HepG2 (cell line): Measurements from ENCODE around the gene PRR14.

Experiments
- ELF4 ChIP-seq: sonication (generic); formaldehyde crosslinking; IDR thresholded peaks from 2 replicates; pipeline ENCODE4 v1.5.0; 2020; ENCODE audit warnings: missing genetic modification reagents, mild to moderate bottlenecking, moderate library complexity, borderline replicate concordance
- HDAC2 ChIP-seq: sonication (generic); formaldehyde crosslinking; IDR thresholded peaks from 2 replicates; pipeline ENCODE4 v1.4.0; 2020; ENCODE audit warnings: missing genetic modification reagents
- MEF2D ChIP-seq: sonication (generic); formaldehyde crosslinking; IDR thresholded peaks from 2 replicates; pipeline ENCODE4 v1.5.1; 2020; ENCODE audit warnings: mild to moderate bottlenecking, missing genetic modification reagents
- NONO ChIP-seq, 2 experiments: fragments of 450-650 bp in 1 of 2; sonication (generic) in 1 of 2; formaldehyde crosslinking in 1 of 2; IDR thresholded peaks in 1 of 2; conservative IDR thresholded peaks in 1 of 2; 2 replicates each; pipeline versions ENCODE4 v1.6.1 to v1.8.0; 2017 to 2022; ENCODE audit warnings: mild to moderate bottlenecking in 1 of 2, missing genetic modification reagents in 1 of 2, moderate library complexity in 1 of 2
- YY1 ChIP-seq: IDR thresholded peaks from 2 replicates; pipeline ENCODE4 v1.6.1; 2011; ENCODE audit warnings: low read length, low read depth, moderate library complexity, mild to moderate bottlenecking; ENCODE audit not compliant: insufficient read depth, insufficient replicate concordance
- ZNF264 ChIP-seq: sonication (generic); formaldehyde crosslinking; IDR thresholded peaks from 2 replicates; pipeline ENCODE4 v1.4.0; 2020; ENCODE audit warnings: missing genetic modification reagents
- ZNF292 ChIP-seq: sonication (generic); formaldehyde crosslinking; IDR thresholded peaks from 2 replicates; pipeline ENCODE4 v1.8.1; 2022; ENCODE audit warnings: mild to moderate bottlenecking, low read depth, missing genetic modification reagents, borderline replicate concordance
- ZNF335 ChIP-seq: sonication (generic); formaldehyde crosslinking; IDR thresholded peaks from 2 replicates; pipeline ENCODE4 v1.4.0; 2020; ENCODE audit warnings: missing genetic modification reagents
- ZNF407 ChIP-seq: sonication (generic); formaldehyde crosslinking; IDR thresholded peaks from one replicate; pipeline ENCODE4 v1.5.1; 2020; ENCODE audit warnings: mild to moderate bottlenecking, missing genetic modification reagents; ENCODE audit errors: not compliant biosample characterization
- ZNF569 ChIP-seq: sonication (generic); formaldehyde crosslinking; IDR thresholded peaks from 2 replicates; pipeline ENCODE4 v1.5.0; 2020; ENCODE audit warnings: mild to moderate bottlenecking, missing genetic modification reagents, moderate library complexity, borderline replicate concordance
- ZNF678 ChIP-seq: sonication (generic); formaldehyde crosslinking; IDR thresholded peaks from 2 replicates; pipeline ENCODE4 v1.4.0; 2020; ENCODE audit warnings: mild to moderate bottlenecking, missing genetic modification reagents
- ZNF883 ChIP-seq: sonication (generic); formaldehyde crosslinking; IDR thresholded peaks from 2 replicates; pipeline ENCODE4 v1.5.1; 2020; ENCODE audit warnings: mild to moderate bottlenecking, missing genetic modification reagents; ENCODE audit errors: not compliant biosample characterization
- ZSCAN5A ChIP-seq: sonication (generic); formaldehyde crosslinking; IDR thresholded peaks from 2 replicates; pipeline ENCODE4 v1.8.0; 2022; ENCODE audit warnings: mild to moderate bottlenecking, missing genetic modification reagents, borderline replicate concordance
- TF ChIP-seq, protein P1 (sequence below): sonication (generic); formaldehyde crosslinking; IDR thresholded peaks from 2 replicates; pipeline ENCODE4 v1.5.0; 2020; ENCODE audit warnings: mild to moderate bottlenecking, missing genetic modification reagents, moderate library complexity

- TF ChIP-seq ZNF292 (CRISPR knock-in tag), result no peak
- TF ChIP-seq MEF2D (CRISPR knock-in tag), result no peak
- TF ChIP-seq, protein P1, sequence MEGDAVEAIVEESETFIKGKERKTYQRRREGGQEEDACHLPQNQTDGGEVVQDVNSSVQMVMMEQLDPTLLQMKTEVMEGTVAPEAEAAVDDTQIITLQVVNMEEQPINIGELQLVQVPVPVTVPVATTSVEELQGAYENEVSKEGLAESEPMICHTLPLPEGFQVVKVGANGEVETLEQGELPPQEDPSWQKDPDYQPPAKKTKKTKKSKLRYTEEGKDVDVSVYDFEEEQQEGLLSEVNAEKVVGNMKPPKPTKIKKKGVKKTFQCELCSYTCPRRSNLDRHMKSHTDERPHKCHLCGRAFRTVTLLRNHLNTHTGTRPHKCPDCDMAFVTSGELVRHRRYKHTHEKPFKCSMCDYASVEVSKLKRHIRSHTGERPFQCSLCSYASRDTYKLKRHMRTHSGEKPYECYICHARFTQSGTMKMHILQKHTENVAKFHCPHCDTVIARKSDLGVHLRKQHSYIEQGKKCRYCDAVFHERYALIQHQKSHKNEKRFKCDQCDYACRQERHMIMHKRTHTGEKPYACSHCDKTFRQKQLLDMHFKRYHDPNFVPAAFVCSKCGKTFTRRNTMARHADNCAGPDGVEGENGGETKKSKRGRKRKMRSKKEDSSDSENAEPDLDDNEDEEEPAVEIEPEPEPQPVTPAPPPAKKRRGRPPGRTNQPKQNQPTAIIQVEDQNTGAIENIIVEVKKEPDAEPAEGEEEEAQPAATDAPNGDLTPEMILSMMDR (CRISPR knock-in tag), result no peak
- no peak for TF ChIP-seq ZNF335 (CRISPR knock-in tag)
- TF ChIP-seq HDAC2 (CRISPR knock-in tag), result no peak
- no peak for TF ChIP-seq NONO (IDR thresholded peaks at IDR 0.05)
- no peak for TF ChIP-seq NONO (CRISPR knock-in tag; conservative IDR thresholded peaks at IDR 0.05)
- TF ChIP-seq YY1, result no peak
- no peak for TF ChIP-seq ZSCAN5A (CRISPR knock-in tag)
- no peak for TF ChIP-seq ZNF569
- no peak for TF ChIP-seq ZNF883 (CRISPR knock-in tag)
- TF ChIP-seq ZNF678 (CRISPR knock-in tag), result no peak
- no peak for TF ChIP-seq ELF4 (CRISPR knock-in tag)
- TF ChIP-seq ZNF407 (CRISPR knock-in tag), result no peak
- TF ChIP-seq ZNF264 (CRISPR knock-in tag), result no peak
Measured at GRCh38 chr16:30602616-30603277, 48.0 kb upstream of the PRR14 start.
